Panc1 (cell line): ENCODE results near the gene GAD1. TPM values are rescaled to one million over a fixed set of nuclear protein-coding genes. Genes with fewer than 3 reads are reported as not detected.

Source experiments
- ATAC-seq: fragments of 200-7000 bp; cut with Tn5 transposase; 2 replicates; pipeline ENCODE4 v1.9.1; 2020; ENCODE audit warnings: mild to moderate bottlenecking, moderate library complexity
- BruUV-seq: library from RNA; stranded (reverse); fragments of 400-500 nt; replicated peaks from 2 replicates; lab custom pipeline; 2021; lab: Mats Ljungman, UMichigan
- CTCF ChIA-PET: fragments of 300-600 bp; sonication (Branson Sonifier 250); formaldehyde crosslinking; loops from one replicate; lab custom pipeline; 2022; ENCODE audit warnings: antibody characterized with exemption; lab: Charles Lee
- POLR2A ChIA-PET: fragments of 300-600 bp; sonication (Branson Sonifier 250); formaldehyde crosslinking; loops from one replicate; lab custom pipeline; 2022; ENCODE audit warnings: antibody characterized with exemption; lab: Charles Lee
- DNase-seq: peaks from one replicate; pipeline ENCODE4 v3.0.0-alpha.2; 2010; ENCODE audit warnings: low read depth, low spot score
- H3K27ac ChIP-seq: 2 replicates; pipeline ENCODE4 v1.5.1; 2011; ENCODE audit warnings: mild to moderate bottlenecking, low read length, inconsistent platforms
- H3K27me3 ChIP-seq: fragments of 200-500 bp; sonication (Bioruptor generic); 2 replicates; pipeline ENCODE4 v1.6.0; 2014; ENCODE audit warnings: low read length, inconsistent platforms; ENCODE audit not compliant: control insufficient read depth, insufficient read depth
- H3K36me3 ChIP-seq: fragments of 200-500 bp; sonication (Bioruptor generic); 2 replicates; pipeline ENCODE4 v1.5.1; 2014; ENCODE audit warnings: inconsistent platforms, mild to moderate bottlenecking, low read length, moderate library complexity; ENCODE audit not compliant: control insufficient read depth, insufficient read depth
- H3K4me1 ChIP-seq: 2 replicates; pipeline ENCODE4 v1.5.1; 2011; ENCODE audit warnings: inconsistent platforms, mild to moderate bottlenecking, low read length, moderate library complexity; ENCODE audit not compliant: control insufficient read depth, insufficient read depth
- H3K4me3 ChIP-seq, 2 experiments: 2 replicates each; pipeline ENCODE4 v1.5.1; 2011 to 2012; ENCODE audit warnings: low read depth in 2 of 2, low read length in 2 of 2, mild to moderate bottlenecking in 2 of 2, inconsistent platforms in 1 of 2, moderate library complexity in 1 of 2
- H3K9me3 ChIP-seq: fragments of 200-500 bp; sonication (Bioruptor generic); 2 replicates; pipeline ENCODE4 v1.5.1; 2014; ENCODE audit warnings: low read depth, mild to moderate bottlenecking, inconsistent platforms, low read length, moderate library complexity; ENCODE audit not compliant: control insufficient read depth, insufficient read depth
- POLR2AphosphoS5 ChIP-seq: IDR thresholded peaks from 2 replicates; pipeline ENCODE4 v1.6.1; 2012; ENCODE audit warnings: mild to moderate bottlenecking, low read depth, low read length, moderate library complexity
- SIN3A ChIP-seq: IDR thresholded peaks from 2 replicates; pipeline ENCODE4 v1.6.1; 2012; ENCODE audit warnings: low read depth, mild to moderate bottlenecking, low read length, moderate library complexity, borderline replicate concordance; ENCODE audit not compliant: insufficient read depth
- TCF7L2 ChIP-seq: IDR thresholded peaks from 2 replicates; pipeline ENCODE4 v1.6.1; 2011; ENCODE audit warnings: mild to moderate bottlenecking, low read depth, low read length, inconsistent platforms
- in situ Hi-C: cut with HindIII; loops from 2 replicates; pipeline ENCODE4 v1.10.0; 2016; ENCODE audit warnings: low sequenced_read_pairs, low pct_unique_long_range_greater_than_20kb
- intact Hi-C: fragments of 100-400 bp; cut with micrococcal nuclease; formaldehyde crosslinking; loops from one replicate; pipeline ENCODE4 v1.10.0; 2022; ENCODE audit not compliant: unreplicated experiment
- total RNA-seq: library from RNA; stranded (reverse); gene quantifications from one replicate; pipeline ENCODE4 v1.2.1, GENCODE V29; 2021; ENCODE audit not compliant: unreplicated experiment
- TF ChIP-seq, protein P1 (sequence below): fragments of 450-650 bp; IDR thresholded peaks from 2 replicates; pipeline ENCODE4 v1.5.1; 2017; ENCODE audit warnings: mild to moderate bottlenecking
- TF ChIP-seq, protein P2 (sequence below), 2 experiments: IDR thresholded peaks; 2 replicates each; pipeline ENCODE4 v1.6.1; 2011 to 2012; ENCODE audit warnings: low read depth in 2 of 2, control low read depth in 1 of 2, low read length in 1 of 2, mild to moderate bottlenecking in 1 of 2, moderate library complexity in 1 of 2; ENCODE audit not compliant: insufficient read depth in 1 of 2

The GAD1 gene
- total RNA-seq, 1 experiment from 2014 or later: 12.5 TPM

DNA sequence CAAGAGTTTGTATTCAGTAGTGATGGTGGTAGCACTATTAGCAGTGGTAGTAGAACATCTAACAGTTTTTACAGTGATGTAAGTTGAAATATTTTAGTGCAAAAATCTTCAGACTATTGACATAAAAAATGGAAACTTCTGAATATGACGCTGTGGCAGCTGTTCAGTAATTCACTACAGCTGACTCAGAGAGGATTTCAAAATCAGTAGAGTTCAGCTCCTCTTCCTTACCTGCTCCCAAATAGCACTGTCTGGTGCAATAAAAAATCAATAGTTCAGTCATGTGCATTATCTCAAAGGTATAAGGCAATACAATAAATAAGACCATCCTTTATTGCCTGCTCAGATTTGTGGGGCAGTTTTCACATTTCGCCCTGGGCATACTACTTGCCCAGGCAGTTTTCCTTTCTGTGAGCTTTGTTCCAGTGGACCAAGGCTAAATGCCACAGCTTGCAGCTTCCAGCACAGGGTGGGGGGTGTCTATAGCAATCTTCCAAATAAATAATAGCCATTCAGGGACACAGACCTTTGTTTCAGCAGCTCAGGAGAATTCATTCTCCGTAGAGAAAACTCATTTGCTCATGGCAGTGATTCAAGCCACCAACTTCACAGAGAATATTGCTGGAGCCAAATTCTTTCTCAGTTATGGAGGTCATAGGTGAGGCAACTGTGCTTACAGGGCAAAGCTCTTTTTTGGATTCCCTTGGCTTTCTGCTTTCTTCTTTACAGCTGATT is 78.5 kb downstream of the GAD1 start:
- no peak for DNase-seq
- ChIA-PET POLR2A (interaction anchor here (0.6 kb wide), 1 partner anchor 472 kb away, joined by 3 read pairs; no protein-coding TSS in a partner anchor), CTCF (interaction anchor here (0.8 kb wide), 1 partner anchor 34 kb away, joined by 3 read pairs; the partner anchor contains the start of gene GORASP2)
- no peak for TF ChIP-seq TCF7L2
- TF ChIP-seq SIN3A: no peak
- TF ChIP-seq, protein P1, sequence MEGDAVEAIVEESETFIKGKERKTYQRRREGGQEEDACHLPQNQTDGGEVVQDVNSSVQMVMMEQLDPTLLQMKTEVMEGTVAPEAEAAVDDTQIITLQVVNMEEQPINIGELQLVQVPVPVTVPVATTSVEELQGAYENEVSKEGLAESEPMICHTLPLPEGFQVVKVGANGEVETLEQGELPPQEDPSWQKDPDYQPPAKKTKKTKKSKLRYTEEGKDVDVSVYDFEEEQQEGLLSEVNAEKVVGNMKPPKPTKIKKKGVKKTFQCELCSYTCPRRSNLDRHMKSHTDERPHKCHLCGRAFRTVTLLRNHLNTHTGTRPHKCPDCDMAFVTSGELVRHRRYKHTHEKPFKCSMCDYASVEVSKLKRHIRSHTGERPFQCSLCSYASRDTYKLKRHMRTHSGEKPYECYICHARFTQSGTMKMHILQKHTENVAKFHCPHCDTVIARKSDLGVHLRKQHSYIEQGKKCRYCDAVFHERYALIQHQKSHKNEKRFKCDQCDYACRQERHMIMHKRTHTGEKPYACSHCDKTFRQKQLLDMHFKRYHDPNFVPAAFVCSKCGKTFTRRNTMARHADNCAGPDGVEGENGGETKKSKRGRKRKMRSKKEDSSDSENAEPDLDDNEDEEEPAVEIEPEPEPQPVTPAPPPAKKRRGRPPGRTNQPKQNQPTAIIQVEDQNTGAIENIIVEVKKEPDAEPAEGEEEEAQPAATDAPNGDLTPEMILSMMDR: no peak
- TF ChIP-seq POLR2AphosphoS5: no peak
- TF ChIP-seq, protein P2, sequence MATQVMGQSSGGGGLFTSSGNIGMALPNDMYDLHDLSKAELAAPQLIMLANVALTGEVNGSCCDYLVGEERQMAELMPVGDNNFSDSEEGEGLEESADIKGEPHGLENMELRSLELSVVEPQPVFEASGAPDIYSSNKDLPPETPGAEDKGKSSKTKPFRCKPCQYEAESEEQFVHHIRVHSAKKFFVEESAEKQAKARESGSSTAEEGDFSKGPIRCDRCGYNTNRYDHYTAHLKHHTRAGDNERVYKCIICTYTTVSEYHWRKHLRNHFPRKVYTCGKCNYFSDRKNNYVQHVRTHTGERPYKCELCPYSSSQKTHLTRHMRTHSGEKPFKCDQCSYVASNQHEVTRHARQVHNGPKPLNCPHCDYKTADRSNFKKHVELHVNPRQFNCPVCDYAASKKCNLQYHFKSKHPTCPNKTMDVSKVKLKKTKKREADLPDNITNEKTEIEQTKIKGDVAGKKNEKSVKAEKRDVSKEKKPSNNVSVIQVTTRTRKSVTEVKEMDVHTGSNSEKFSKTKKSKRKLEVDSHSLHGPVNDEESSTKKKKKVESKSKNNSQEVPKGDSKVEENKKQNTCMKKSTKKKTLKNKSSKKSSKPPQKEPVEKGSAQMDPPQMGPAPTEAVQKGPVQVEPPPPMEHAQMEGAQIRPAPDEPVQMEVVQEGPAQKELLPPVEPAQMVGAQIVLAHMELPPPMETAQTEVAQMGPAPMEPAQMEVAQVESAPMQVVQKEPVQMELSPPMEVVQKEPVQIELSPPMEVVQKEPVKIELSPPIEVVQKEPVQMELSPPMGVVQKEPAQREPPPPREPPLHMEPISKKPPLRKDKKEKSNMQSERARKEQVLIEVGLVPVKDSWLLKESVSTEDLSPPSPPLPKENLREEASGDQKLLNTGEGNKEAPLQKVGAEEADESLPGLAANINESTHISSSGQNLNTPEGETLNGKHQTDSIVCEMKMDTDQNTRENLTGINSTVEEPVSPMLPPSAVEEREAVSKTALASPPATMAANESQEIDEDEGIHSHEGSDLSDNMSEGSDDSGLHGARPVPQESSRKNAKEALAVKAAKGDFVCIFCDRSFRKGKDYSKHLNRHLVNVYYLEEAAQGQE (IDR thresholded peaks at IDR 0.05; ENCODE audit: insufficient read depth in 1 of 2, low read depth in 2 of 2, low read length in 1 of 2): no peak
- no peak overlapping the region for H3K27ac ChIP-seq
- no peak; the same call in 1 of the 2 replicates for ATAC-seq
- H3K36me3 ChIP-seq: no peaks in the 10 kb centered on the region
- no peaks in the 10 kb centered on the region for H3K9me3 ChIP-seq
- no peak overlapping the region for H3K4me3 ChIP-seq
- H3K4me1 ChIP-seq: peaks cover 4% of the 10 kb centered on the region; the same call in 1 of the 2 replicates
- H3K27me3 ChIP-seq: peaks cover 5% of the 10 kb centered on the region; the same call in 1 of the 2 replicates
- in situ Hi-C loops (no loop called here), intact Hi-C loops (no loop called here)
- no TSS peak for BruUV-seq

DNA sequence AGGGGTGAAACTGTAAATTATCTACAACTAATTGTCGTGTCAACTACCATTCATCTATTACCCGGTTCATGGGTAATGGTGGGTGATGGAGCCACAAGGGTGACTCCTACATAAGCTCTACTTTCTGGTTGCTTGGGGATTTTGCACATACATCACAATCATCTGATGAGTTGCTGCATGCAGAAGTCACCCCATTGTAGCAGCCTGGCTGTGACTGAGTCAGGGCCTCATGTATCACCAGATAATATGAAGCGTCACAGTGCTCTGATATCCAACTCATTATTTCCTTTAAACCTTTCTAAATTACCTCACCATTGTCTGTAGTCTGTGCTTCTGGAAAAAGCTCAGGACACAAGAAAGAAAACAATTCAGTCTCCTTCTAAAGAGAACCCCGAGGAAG is 79.9 kb downstream of the GAD1 start:
- no peak for DNase-seq
- in situ Hi-C loops: no loop called here
- Histone ChIP-seq H3K27ac (no peak overlapping the region), H3K4me1 (peaks cover 4% of the 10 kb centered on the region; the same call in 1 of the 2 replicates), H3K36me3 (no peaks in the 10 kb centered on the region), H3K4me3 (no peak overlapping the region), H3K27me3 (no peaks in the 10 kb centered on the region), H3K9me3 (no peaks in the 10 kb centered on the region)
- ChIA-PET POLR2A (no interaction called here), CTCF (no interaction called here)
- BruUV-seq: no TSS peak
- no peak for TF ChIP-seq TCF7L2
- no peak for TF ChIP-seq POLR2AphosphoS5
- TF ChIP-seq, protein P1: no peak
- no peak for TF ChIP-seq SIN3A
- TF ChIP-seq, protein P2 (IDR thresholded peaks at IDR 0.05; ENCODE audit: insufficient read depth in 1 of 2, low read depth in 2 of 2, low read length in 1 of 2): no peak
- no peak for ATAC-seq
- intact Hi-C loops: no loop called here
